Neural cell (in vitro differentiated cells): Measurements from ENCODE around the gene PARD3B. TPM values are rescaled to one million over a fixed set of nuclear protein-coding genes. Genes with fewer than 3 reads are reported as not detected.

ENCODE experiments used
- H2AFZ ChIP-seq: fragments of 200-600, 300-800 bp; sonication (generic), shearing (Covaris generic); 2 replicates; pipeline ENCODE4 v1.6.0; 2014; ENCODE audit warnings: low read depth, mild to moderate bottlenecking, antibody characterized with exemption, low read length, moderate library complexity
- H3F3A ChIP-seq: fragments of 200-600 bp; shearing (Covaris generic); 2 replicates; pipeline ENCODE4 v1.6.1; 2016; ENCODE audit warnings: mild to moderate bottlenecking, moderate library complexity, mixed read lengths, antibody characterized with exemption, low read length; ENCODE audit not compliant: insufficient read depth, poor library complexity, severe bottlenecking
- H3K27ac ChIP-seq: fragments of 200-600, 300-800 bp; sonication (generic), shearing (Covaris generic); 2 replicates; pipeline ENCODE4 v1.5.1; 2014; ENCODE audit warnings: mild to moderate bottlenecking, low read length, moderate library complexity
- H3K27me3 ChIP-seq: fragments of 300-800, 200-600 bp; sonication (generic), shearing (Covaris generic); 2 replicates; pipeline ENCODE4 v1.6.0; 2014; ENCODE audit warnings: mild to moderate bottlenecking, low read depth, low read length, moderate library complexity; ENCODE audit not compliant: insufficient read depth
- H3K36me3 ChIP-seq: fragments of 300-800, 200-600 bp; sonication (generic), shearing (Covaris generic); 2 replicates; pipeline ENCODE4 v1.5.1; 2014; ENCODE audit warnings: mild to moderate bottlenecking, antibody characterized with exemption, low read length, moderate library complexity; ENCODE audit not compliant: insufficient read depth
- H3K4me2 ChIP-seq: fragments of 300-800, 200-600 bp; sonication (generic), shearing (Covaris generic); 2 replicates; pipeline ENCODE4 v1.6.0; 2014; ENCODE audit warnings: mild to moderate bottlenecking, low read length
- H3K4me3 ChIP-seq: fragments of 300-800, 200-600 bp; sonication (generic), shearing (Covaris generic); 2 replicates; pipeline ENCODE4 v1.5.1; 2014; ENCODE audit warnings: mild to moderate bottlenecking, low read length, moderate library complexity
- H3K79me2 ChIP-seq: fragments of 200-600 bp; shearing (Covaris generic); replicated peaks from 2 replicates; pipeline ENCODE4 v1.6.0; 2014; ENCODE audit warnings: mild to moderate bottlenecking, low read length, moderate library complexity; ENCODE audit not compliant: insufficient read depth
- H3K9ac ChIP-seq: fragments of 300-800, 200-600 bp; sonication (generic), shearing (Covaris generic); 2 replicates; pipeline ENCODE4 v1.6.1; 2016; ENCODE audit warnings: mild to moderate bottlenecking, low read length, mixed read lengths
- H3K9me2 ChIP-seq: fragments of 200-600 bp; shearing (Covaris generic); 2 replicates; pipeline ENCODE4 v1.6.1; 2016; ENCODE audit warnings: mild to moderate bottlenecking, low read length, mixed read lengths; ENCODE audit not compliant: insufficient read depth
- H3K9me3 ChIP-seq: fragments of 200-600, 300-800 bp; sonication (generic), shearing (Covaris generic); 2 replicates; pipeline ENCODE4 v1.6.1; 2016; ENCODE audit warnings: mild to moderate bottlenecking, mixed run types, low read length, moderate library complexity, mixed read lengths
- H4K20me1 ChIP-seq: fragments of 200-600 bp; shearing (Covaris generic); 2 replicates; pipeline ENCODE4 v1.6.1; 2016; ENCODE audit warnings: mild to moderate bottlenecking, mixed run types; ENCODE audit not compliant: insufficient read depth
- EP300 ChIP-seq: fragments of 450-650 bp; conservative IDR thresholded peaks from 2 replicates; pipeline ENCODE4 v1.6.1; 2014; ENCODE audit warnings: antibody characterized with exemption, mild to moderate bottlenecking, moderate library complexity; ENCODE audit not compliant: poor library complexity, severe bottlenecking
- EZH2 ChIP-seq: fragments of 200-600, 300-800 bp; shearing (Covaris generic), sonication (generic); IDR thresholded peaks from 2 replicates; pipeline ENCODE4 v1.6.1; 2014; ENCODE audit warnings: antibody characterized with exemption, low read length, borderline replicate concordance, mild to moderate bottlenecking; ENCODE audit not compliant: insufficient read depth, poor library complexity, severe bottlenecking
- MXI1 ChIP-seq: fragments of 450-650 bp; conservative IDR thresholded peaks from 2 replicates; pipeline ENCODE4 v1.6.1; 2014; ENCODE audit warnings: antibody characterized with exemption, mild to moderate bottlenecking; ENCODE audit not compliant: poor library complexity, severe bottlenecking
- POLR2AphosphoS5 ChIP-seq: IDR thresholded peaks from 2 replicates; pipeline ENCODE4 v1.6.1; 2012
- RAD21 ChIP-seq: fragments of 450-650 bp; conservative IDR thresholded peaks from 2 replicates; pipeline ENCODE4 v1.6.1; 2014; ENCODE audit warnings: antibody characterized with exemption, mild to moderate bottlenecking, moderate library complexity
- REST ChIP-seq: IDR thresholded peaks from 2 replicates; pipeline ENCODE4 v1.6.1; 2012; ENCODE audit warnings: borderline replicate concordance
- SMC3 ChIP-seq: fragments of 450-650 bp; conservative IDR thresholded peaks from 2 replicates; pipeline ENCODE4 v1.6.1; 2014; ENCODE audit warnings: antibody characterized with exemption, mild to moderate bottlenecking, moderate library complexity; ENCODE audit not compliant: poor library complexity
- TAF1 ChIP-seq: IDR thresholded peaks from 2 replicates; pipeline ENCODE4 v1.6.1; 2012; ENCODE audit warnings: low read depth
- polyA plus RNA-seq: library from polyadenylated mRNA; depleted of rRNA; stranded (reverse); fragments of >200 nt; gene quantifications from 2 replicates; pipeline ENCODE4 v1.2.3, GENCODE V29; 2014
- TF ChIP-seq, protein P1 (sequence below): fragments of 450-650 bp; IDR thresholded peaks from 2 replicates; pipeline ENCODE4 v1.5.1; 2014; ENCODE audit warnings: antibody characterized with exemption, mild to moderate bottlenecking, moderate library complexity; ENCODE audit not compliant: poor library complexity, severe bottlenecking

PARD3B gene
- polyA plus RNA-seq, 1 donor from 2014 or later, result 0.54 TPM

- no peaks in the 10 kb centered on the region for H3K27me3 ChIP-seq
- H3K9me2 ChIP-seq, result no peaks in the 10 kb centered on the region
- H2AFZ ChIP-seq, result no peak overlapping the region
- no peaks in the 10 kb centered on the region for H3F3A ChIP-seq
- no peak for TF ChIP-seq EP300
- TF ChIP-seq POLR2AphosphoS5, result no peak
- TF ChIP-seq, protein P1, sequence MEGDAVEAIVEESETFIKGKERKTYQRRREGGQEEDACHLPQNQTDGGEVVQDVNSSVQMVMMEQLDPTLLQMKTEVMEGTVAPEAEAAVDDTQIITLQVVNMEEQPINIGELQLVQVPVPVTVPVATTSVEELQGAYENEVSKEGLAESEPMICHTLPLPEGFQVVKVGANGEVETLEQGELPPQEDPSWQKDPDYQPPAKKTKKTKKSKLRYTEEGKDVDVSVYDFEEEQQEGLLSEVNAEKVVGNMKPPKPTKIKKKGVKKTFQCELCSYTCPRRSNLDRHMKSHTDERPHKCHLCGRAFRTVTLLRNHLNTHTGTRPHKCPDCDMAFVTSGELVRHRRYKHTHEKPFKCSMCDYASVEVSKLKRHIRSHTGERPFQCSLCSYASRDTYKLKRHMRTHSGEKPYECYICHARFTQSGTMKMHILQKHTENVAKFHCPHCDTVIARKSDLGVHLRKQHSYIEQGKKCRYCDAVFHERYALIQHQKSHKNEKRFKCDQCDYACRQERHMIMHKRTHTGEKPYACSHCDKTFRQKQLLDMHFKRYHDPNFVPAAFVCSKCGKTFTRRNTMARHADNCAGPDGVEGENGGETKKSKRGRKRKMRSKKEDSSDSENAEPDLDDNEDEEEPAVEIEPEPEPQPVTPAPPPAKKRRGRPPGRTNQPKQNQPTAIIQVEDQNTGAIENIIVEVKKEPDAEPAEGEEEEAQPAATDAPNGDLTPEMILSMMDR, result no peak
- no peak for TF ChIP-seq MXI1
- TF ChIP-seq TAF1, result no peak
- no peak overlapping the region for H3K4me2 ChIP-seq
- H3K9ac ChIP-seq, result no peak overlapping the region
- no peak overlapping the region for H3K27ac ChIP-seq
- no peaks in the 10 kb centered on the region for H3K9me3 ChIP-seq
- no peaks in the 10 kb centered on the region for H3K79me2 ChIP-seq
- no peak overlapping the region for H3K4me3 ChIP-seq
- no peaks in the 10 kb centered on the region for H4K20me1 ChIP-seq
- no peaks in the 10 kb centered on the region for H3K36me3 ChIP-seq
These were observed 125.5 kb downstream of the PARD3B start for GRCh38 chr2:204670756-204671155.

- H3K4me2 ChIP-seq, result no peak overlapping the region
- H3K9me3 ChIP-seq, result no peaks in the 10 kb centered on the region
- no peaks in the 10 kb centered on the region for H3K79me2 ChIP-seq
- no peaks in the 10 kb centered on the region for H3K36me3 ChIP-seq
- no peaks in the 10 kb centered on the region for H3F3A ChIP-seq
- no peak overlapping the region for H2AFZ ChIP-seq
- H3K9ac ChIP-seq, result no peak overlapping the region
- TF ChIP-seq EP300 (no peak), REST (no peak), SMC3 (no peak), EZH2 (no peak), MXI1 (no peak), RAD21 (no peak)
- TF ChIP-seq, protein P1, result no peak
- H3K9me2 ChIP-seq, result no peaks in the 10 kb centered on the region
- no peak overlapping the region for H3K4me3 ChIP-seq
- H4K20me1 ChIP-seq, result no peaks in the 10 kb centered on the region
- no peaks in the 10 kb centered on the region for H3K27me3 ChIP-seq
- no peak overlapping the region for H3K27ac ChIP-seq
These were observed 127.5 kb downstream of the PARD3B start for GRCh38 chr2:204672772-204673171.
